ENCODE data around the gene FGD5. TPM values are rescaled to one million over a fixed set of nuclear protein-coding genes. Genes with fewer than 3 reads are reported as not detected.

The FGD5 gene
- total and polyA plus RNA-seq, 12 donors: 8.9 to 23.4 (median 15.9) TPM

- Histone ChIP-seq H3K9me3 (no peaks in the 10 kb centered on the region), H3K4me1 (peaks cover 15 to 76% (median 43%) of the 10 kb centered on the region in 9 donors), H3K36me3 (peaks cover 0 to 8% (median 0%) of the 10 kb centered on the region in 9 donors), H3K27me3 (peaks cover 0 to 3% (median 0%) of the 10 kb centered on the region in 7 donors), H3K27ac (peak overlapping the region in 4 of 10 donors; percentile 9 to 81 (median 54)), H3K4me3 (no peak overlapping the region)
- 45 to 62% methylated on average over 4 of the region's 4 CpGs for WGBS, 2 donors
- peak in 1 of 8 donors; percentile 23 for ATAC-seq
- no peak for TF ChIP-seq CTCF (IDR thresholded peaks at IDR 0.05)
- intact Hi-C loops (cut with DNase I): loop anchor here in 2 of 10 donors (5.0 to 10.0 kb wide), 2 partner anchors 60 to 72 kb away; partner anchors contain the start of gene FGD5 (in 1 of the 2)
- DNase-seq: no peak
These were observed 56.0 kb downstream of the FGD5 start for GRCh38 chr3:14874784-14875183.

DNA sequence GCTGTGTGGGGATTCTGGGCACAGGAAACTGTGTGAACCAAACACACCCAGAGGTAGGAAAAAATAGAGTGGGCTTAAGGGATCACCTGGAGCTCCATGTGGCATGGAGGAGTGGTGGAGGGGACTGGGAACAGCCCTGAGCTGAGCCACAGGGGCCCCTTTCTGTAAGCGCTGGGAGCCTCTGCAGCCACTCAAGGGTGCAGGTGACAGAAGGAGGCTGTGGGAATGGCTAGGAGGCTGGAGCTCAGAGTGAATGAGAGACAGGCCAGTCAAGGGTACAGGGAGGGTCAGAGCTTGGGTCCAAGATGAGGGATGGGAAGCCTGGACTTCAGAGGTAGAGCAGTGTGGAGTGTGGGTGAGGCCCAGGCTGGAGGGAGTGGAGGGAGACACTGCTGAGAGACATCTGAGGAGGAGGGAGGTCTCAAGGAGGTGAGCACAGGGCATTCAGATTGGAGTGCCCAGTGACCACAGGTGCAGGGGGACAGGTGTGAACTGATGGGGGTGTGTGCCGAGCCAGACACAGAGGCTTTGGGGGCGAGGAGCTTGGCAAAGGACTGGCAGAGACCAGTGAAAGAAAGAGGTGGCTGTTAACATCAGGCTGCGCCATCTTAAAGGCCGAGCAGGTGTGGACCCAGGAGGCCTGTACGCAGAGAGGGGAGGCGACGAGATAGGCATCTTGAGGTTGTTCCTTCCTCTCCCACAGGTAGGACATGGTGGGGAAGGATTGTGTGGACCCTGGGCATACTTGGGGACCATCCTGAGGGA lies 56.8 kb downstream of the FGD5 start:
- H3K4me3 ChIP-seq: no peak overlapping the region
- DNase-seq: no peak
- ATAC-seq: no peak
- peaks cover 0 to 12% (median 0%) of the 10 kb centered on the region in 9 donors for H3K36me3 ChIP-seq
- no peaks in the 10 kb centered on the region for H3K27me3 ChIP-seq
- WGBS, 2 donors: 93 to 95% methylated on average over 8 of the region's 8 CpGs
- intact Hi-C loops (cut with DNase I): loop anchor here in 3 of 10 donors (2.0 to 10.0 kb wide), 3 partner anchors 27 to 73 kb away; partner anchors contain the start of gene FGD5 (in 1 of the 3)
- peaks cover 15 to 75% (median 46%) of the 10 kb centered on the region in 9 donors for H3K4me1 ChIP-seq
- H3K27ac ChIP-seq: peak overlapping the region in 7 of 10 donors; percentile 28 to 81 (median 78)
- H3K9me3 ChIP-seq: no peaks in the 10 kb centered on the region
- no peak for TF ChIP-seq CTCF (IDR thresholded peaks at IDR 0.05)

DNA sequence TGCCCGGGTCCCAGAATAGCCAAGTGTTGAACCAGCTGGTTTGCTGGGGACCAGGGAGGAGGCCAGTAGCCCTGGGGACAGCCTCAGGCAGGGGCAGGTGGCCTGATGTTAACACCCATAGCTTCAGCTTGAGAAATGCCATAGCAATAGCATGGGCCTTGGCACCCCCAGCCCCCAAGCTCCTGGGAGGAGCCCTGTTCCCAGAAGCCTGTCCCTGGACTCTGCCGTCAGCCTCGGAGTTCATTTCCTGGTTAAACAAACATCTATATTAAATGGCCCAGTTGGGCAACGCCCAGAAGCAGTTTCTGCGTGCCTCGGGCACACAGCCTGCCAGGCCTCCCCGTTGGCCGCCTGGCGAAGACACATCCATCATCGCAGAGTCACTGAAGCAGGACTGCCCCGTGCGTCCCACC lies 58.2 kb downstream of the FGD5 start:
- ATAC-seq (peak; percentile 62 to 88 (median 82)), DNase-seq (peak; percentile 49 to 53)
- peaks cover 0 to 19% (median 0%) of the 10 kb centered on the region in 9 donors for H3K36me3 ChIP-seq
- H3K4me3 ChIP-seq: no peak overlapping the region
- WGBS, 2 donors: 55 to 57% methylated on average over 12 of the region's 12 CpGs
- peaks cover 15 to 68% (median 46%) of the 10 kb centered on the region in 9 donors for H3K4me1 ChIP-seq
- intact Hi-C loops (cut with DNase I): loop anchor here in 3 of 10 donors (2.0 to 10.0 kb wide), 3 partner anchors 28 to 75 kb away; partner anchors contain the start of gene FGD5 (in 1 of the 3)
- no peaks in the 10 kb centered on the region for H3K27me3 ChIP-seq
- no peaks in the 10 kb centered on the region for H3K9me3 ChIP-seq
- H3K27ac ChIP-seq: peak overlapping the region; percentile 34 to 81 (median 68)
- no peak for TF ChIP-seq CTCF (IDR thresholded peaks at IDR 0.05)

DNA sequence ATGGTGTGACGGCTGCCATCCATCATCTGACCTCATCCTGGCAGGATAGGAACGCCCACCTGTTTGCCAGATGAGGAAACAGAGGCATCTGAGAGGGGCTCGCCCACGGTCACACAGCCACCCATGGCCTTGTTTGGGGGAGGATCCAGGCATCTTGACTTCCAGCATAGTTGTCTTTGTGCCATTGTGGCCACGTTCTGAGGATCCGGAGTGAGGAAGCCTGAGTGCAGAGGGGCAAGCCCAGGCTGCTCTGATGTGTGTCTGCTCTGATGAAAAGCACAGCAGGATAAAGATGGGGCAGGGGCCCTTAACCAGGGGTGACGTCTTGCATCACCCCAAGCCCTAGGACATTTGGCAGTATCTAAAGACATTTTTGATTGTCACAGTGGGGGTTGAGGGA lies 58.7 kb downstream of the FGD5 start:
- peaks cover 15 to 68% (median 46%) of the 10 kb centered on the region in 9 donors for H3K4me1 ChIP-seq
- no peak for TF ChIP-seq CTCF (IDR thresholded peaks at IDR 0.05)
- ATAC-seq (peak in 1 of 8 donors; percentile 6), DNase-seq (no peak)
- no peaks in the 10 kb centered on the region for H3K27me3 ChIP-seq
- H3K27ac ChIP-seq: peak overlapping the region in 9 of 10 donors; percentile 18 to 81 (median 68)
- H3K36me3 ChIP-seq: peaks cover 0 to 22% (median 0%) of the 10 kb centered on the region in 9 donors
- no peak overlapping the region for H3K4me3 ChIP-seq
- WGBS, 2 donors: 56 to 73% methylated on average over 7 of the region's 7 CpGs
- H3K9me3 ChIP-seq: no peaks in the 10 kb centered on the region
- intact Hi-C loops (cut with DNase I): loop anchor here in 3 of 10 donors (2.0 to 10.0 kb wide), 3 partner anchors 29 to 75 kb away; partner anchors contain the start of gene FGD5 (in 1 of the 3)
